Mesangial cell (primary cell): ENCODE results near the gene IRF5. TPM values are rescaled to one million over a fixed set of nuclear protein-coding genes. Genes with fewer than 3 reads are reported as not detected.

ENCODE experiments used
- total RNA-seq: library from RNA; depleted of rRNA; stranded (reverse); fragments of >200 nt; gene quantifications from 2 replicates; pipeline ENCODE4 v1.2.3, GENCODE V29; 2015

Gene IRF5
- total RNA-seq = 5.4 and 13.3 TPM in 2 replicates

DNA sequence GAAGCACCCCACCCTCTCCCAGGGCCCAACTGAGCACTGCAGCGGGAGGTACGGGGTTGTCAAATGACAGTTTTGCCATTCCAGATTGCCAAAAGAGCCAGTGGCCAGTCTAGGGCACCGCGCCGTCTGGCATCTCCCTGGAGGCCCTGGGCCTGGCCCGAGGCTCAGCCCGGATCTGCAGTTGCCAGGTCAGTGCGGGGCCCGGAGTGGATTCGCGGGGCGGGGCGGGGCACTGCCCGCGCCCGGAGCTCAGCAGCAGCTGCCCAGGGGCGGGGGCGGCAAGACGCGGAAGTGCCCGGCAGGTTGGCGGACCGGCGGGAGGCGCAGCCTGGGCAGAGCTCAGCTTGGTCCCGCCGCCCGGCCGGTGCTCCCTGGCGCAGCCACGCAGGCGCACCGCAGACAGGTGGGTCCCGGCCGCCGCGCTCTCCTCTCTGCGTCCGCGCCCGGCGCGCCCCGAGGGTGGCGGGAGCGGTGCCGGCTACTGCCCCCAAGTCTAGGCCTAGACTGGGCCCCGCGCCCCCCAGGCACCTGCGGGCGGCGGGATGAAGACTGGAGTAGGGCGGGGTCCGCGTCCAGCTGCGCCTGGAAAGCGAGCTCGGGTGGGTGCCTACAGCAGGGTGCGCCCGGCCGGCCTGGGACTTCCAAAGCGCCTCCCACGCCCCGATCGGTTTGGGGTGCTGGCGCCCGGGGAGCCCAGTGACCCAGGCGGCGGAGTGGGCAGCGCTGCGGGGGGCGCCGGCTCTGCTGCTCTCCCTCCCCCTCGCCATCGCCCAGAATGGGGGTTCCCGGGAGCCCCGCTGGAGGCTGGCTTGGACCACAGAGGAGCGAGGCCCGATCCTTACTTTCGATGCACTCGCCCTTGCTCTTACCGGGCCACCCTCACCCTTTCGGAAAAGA lies at the start of gene IRF5:
Gene IRF5, plus strand, starts transcription at position 281 of the 897 bp plus-strand sequence. CDS start 4,155 bp downstream, outside the sequence.

GRCh38 chr7:128910569-128910945 lies 27.2 kb upstream of the IRF5 start, which contains the start of gene KCP:
Gene KCP, minus strand, starts transcription at chr7:128910709. Its CDS starts 33 bp downstream, at chr7:128910676.

Other genes with a start within 250 kb of the IRF5 start
- gene CALU, start 198.6 kb upstream of the IRF5 start, total RNA-seq = 119 and 240 TPM in 2 replicates
- gene OPN1SW, start 162.1 kb upstream of the IRF5 start, total RNA-seq = not detected in 2 replicates
- 1.8 and 4.9 TPM in 2 replicates for gene CCDC136, start 146.0 kb upstream of the IRF5 start, total RNA-seq
- gene FLNC, start 107.5 kb upstream of the IRF5 start, total RNA-seq = 232 and 267 TPM in 2 replicates
- gene ATP6V1F, start 75.1 kb upstream of the IRF5 start, total RNA-seq = 139 and 256 TPM in 2 replicates
- gene KCP, start 27.2 kb upstream of the IRF5 start, total RNA-seq = 0.98 and 17.7 TPM in 2 replicates
- gene TNPO3, start 117.2 kb downstream of the IRF5 start, total RNA-seq = 44.5 and 63.6 TPM in 2 replicates
- 10.1 and 40.3 TPM in 2 replicates for gene TSPAN33, start 206.8 kb downstream of the IRF5 start, total RNA-seq